Suprapubic skin (tissue), 3 donors: ENCODE results near the gene SH3BP1.

Source experiments
- CTCF ChIP-seq, 2 donors: fragments of 200-600 bp in 1 of 2; fragments of 450-650 bp in 1 of 2; sonication (generic) in 1 of 2; IDR thresholded peaks; one replicate each; pipeline ENCODE4 v1.5.1; 2016 to 2019; ENCODE audit warnings: antibody characterized with exemption in 2 of 2, mild to moderate bottlenecking in 1 of 2, moderate library complexity in 1 of 2
- EP300 ChIP-seq: sonication (generic); formaldehyde crosslinking; IDR thresholded peaks from one replicate; pipeline ENCODE4 v1.6.1; 2017; ENCODE audit warnings: antibody characterized with exemption

GRCh38 chr22:37627121-37627520 is 12.3 kb upstream of the SH3BP1 start:
- no peak for TF ChIP-seq EP300
- TF ChIP-seq CTCF (IDR thresholded peaks at IDR 0.05) = no peak
